ENCODE results near the gene PRDM15. TPM values are rescaled to one million over a fixed set of nuclear protein-coding genes. Genes with fewer than 3 reads are reported as not detected.
A peak's percentile ranks its signal among the peaks of the same experiment; 100 is the strongest.

The PRDM15 gene
- total RNA-seq, 2 experiments from 2014 or later, result 13.2 to 14.5 TPM

DNA sequence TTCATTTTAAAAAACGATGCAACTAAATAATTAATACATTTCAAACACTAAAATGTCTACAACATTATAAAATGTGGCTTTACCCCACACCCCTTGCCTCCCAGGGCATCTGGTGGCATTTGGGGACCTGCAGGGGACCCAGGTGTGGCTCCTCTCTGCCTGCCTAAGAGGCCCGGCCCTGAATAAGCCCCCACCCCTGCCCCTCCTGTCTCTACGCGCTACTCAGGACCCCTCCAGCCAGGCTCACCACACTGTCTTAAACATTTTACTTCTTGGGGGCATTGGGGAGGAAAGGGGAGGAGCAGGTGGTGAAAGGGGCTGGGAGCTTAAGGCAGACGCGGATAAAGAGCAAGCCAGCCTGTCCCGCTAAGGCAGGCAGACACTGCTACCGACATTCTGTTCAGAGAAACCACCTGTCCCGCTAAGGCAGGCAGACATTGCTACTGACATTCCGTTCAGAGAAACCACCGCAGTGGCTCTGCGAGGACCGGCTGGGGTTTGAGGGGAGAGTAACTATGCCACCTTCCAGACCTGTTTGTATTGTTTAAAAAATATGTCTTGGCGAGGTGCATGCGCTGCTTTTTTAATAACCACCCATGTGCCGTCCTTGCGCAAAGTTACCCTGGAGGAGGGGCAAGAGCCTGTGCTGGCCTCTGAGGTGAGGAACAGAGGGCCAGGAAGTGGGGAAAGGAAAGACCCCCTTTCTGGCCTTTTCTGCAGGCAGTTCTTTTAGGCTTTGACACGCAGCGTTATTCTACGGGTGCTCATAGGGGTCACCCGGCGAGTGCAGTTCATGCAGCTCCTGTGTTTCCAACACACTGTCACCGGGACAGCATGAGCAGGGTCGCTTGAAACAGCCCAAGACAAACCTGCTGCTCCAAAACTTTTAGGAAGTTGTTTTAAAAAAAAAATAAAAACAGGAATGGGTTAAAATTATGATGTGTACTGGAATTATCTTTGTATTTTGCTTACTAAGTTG lies 61.0 kb downstream of the PRDM15 start:
- TF ChIP-seq, protein P1, sequence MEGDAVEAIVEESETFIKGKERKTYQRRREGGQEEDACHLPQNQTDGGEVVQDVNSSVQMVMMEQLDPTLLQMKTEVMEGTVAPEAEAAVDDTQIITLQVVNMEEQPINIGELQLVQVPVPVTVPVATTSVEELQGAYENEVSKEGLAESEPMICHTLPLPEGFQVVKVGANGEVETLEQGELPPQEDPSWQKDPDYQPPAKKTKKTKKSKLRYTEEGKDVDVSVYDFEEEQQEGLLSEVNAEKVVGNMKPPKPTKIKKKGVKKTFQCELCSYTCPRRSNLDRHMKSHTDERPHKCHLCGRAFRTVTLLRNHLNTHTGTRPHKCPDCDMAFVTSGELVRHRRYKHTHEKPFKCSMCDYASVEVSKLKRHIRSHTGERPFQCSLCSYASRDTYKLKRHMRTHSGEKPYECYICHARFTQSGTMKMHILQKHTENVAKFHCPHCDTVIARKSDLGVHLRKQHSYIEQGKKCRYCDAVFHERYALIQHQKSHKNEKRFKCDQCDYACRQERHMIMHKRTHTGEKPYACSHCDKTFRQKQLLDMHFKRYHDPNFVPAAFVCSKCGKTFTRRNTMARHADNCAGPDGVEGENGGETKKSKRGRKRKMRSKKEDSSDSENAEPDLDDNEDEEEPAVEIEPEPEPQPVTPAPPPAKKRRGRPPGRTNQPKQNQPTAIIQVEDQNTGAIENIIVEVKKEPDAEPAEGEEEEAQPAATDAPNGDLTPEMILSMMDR (IDR thresholded peaks at IDR 0.05), result no peak
- H3K4me3 Mint-ChIP-seq, result no peak overlapping the region
- ATAC-seq, result no peak
- ChIA-PET POLR2A (no interaction called here), CTCF (interaction anchor here (0.9 to 3.4 kb wide), 7 partner anchors 10 to 302 kb away, joined by 3 to 40 read pairs (median 5); no protein-coding TSS in a partner anchor)
- H3K9me3 Mint-ChIP-seq, result no peaks in the 10 kb centered on the region
- DNase-seq, result no peak
- H3K27ac Mint-ChIP-seq, result no peak overlapping the region
- peaks cover 6% of the 10 kb centered on the region for H3K4me1 Mint-ChIP-seq (ENCODE audit: low read depth)
- H3K36me3 Mint-ChIP-seq (ENCODE audit: low read depth), result peaks cover 14% of the 10 kb centered on the region
- intact Hi-C loops (cut with micrococcal nuclease), result no loop called here
- H3K27me3 Mint-ChIP-seq, result no peaks in the 10 kb centered on the region

DNA sequence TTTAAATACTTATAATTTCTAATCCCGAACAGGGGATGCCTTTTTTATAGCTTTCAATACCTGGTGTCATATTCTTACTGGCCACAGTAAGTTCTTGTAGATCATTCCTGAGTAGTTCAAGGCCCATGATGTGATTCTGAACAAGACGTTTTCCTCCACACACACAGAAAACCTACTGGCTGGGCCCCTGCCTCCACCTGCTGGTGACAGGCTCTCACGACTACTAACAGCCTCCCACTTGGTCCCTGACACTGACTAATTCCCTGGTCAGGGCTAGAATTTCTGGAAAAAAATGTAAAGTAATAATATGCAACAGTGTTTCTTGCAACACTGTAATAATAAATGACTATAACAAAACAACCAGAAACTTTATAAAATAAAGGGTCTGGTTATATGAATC lies 61.9 kb downstream of the PRDM15 start:
- POLR2A ChIA-PET, result no interaction called here
- Mint-ChIP-seq H3K9me3 (no peaks in the 10 kb centered on the region), H3K27ac (no peak overlapping the region), H3K27me3 (no peaks in the 10 kb centered on the region), H3K4me3 (no peak overlapping the region), H3K4me1 (ENCODE audit: low read depth) (peaks cover 6% of the 10 kb centered on the region), H3K36me3 (ENCODE audit: low read depth) (peaks cover 13% of the 10 kb centered on the region)
- TF ChIP-seq, protein P1 (IDR thresholded peaks at IDR 0.05), result no peak
- ATAC-seq (peak; percentile 47), DNase-seq (peak; percentile 51)
- intact Hi-C loops (cut with micrococcal nuclease), result no loop called here
- CTCF ChIA-PET, result interaction anchor here (0.6 to 3.4 kb wide), 32 partner anchors 8 to 309 kb away, joined by 3 to 40 read pairs (median 4); no protein-coding TSS in a partner anchor

DNA sequence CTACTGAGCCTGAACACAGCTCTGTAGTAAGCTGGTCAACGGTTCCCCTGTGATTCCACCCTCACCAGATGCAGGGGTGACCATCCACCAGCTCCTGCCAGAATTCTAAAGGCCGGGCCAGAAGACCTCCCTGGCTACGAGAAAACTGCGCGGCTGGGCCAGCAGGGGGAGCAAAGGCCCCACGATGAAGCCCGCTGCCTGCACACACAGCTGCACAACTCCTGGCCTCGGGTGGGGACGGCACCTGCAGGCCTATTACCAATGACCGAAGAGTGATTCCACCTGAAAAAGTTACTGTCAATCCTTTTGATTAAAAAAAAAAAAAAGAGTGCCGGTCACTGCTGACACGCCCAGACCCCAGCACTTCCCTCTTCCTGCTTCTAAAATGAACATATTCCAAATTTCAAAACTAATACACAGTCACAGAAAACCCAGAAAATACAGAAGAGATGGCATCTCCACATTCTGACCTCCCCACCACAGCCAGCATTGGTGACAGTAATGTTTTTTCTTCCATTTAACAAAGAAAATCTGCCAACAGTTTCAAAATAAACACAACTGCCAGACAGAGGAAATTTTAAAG lies 62.5 kb downstream of the PRDM15 start:
- H3K36me3 Mint-ChIP-seq (ENCODE audit: low read depth), result peaks cover 14% of the 10 kb centered on the region
- intact Hi-C loops (cut with micrococcal nuclease), result loop anchor here (1.0 kb wide), 1 partner anchor 301 kb away; no protein-coding TSS in a partner anchor
- TF ChIP-seq, protein P1 (IDR thresholded peaks at IDR 0.05), result peak; percentile 67
- POLR2A ChIA-PET, result no interaction called here
- H3K9me3 Mint-ChIP-seq, result no peaks in the 10 kb centered on the region
- no peaks in the 10 kb centered on the region for H3K27me3 Mint-ChIP-seq
- H3K4me3 Mint-ChIP-seq, result no peak overlapping the region
- DNase-seq, result peak; percentile 67
- peak; percentile 90 for ATAC-seq
- CTCF ChIA-PET, result interaction anchor here (0.6 to 3.4 kb wide), 37 partner anchors 9 to 310 kb away, joined by 3 to 40 read pairs (median 4); no protein-coding TSS in a partner anchor
- H3K27ac Mint-ChIP-seq, result no peak overlapping the region
- peaks cover 6% of the 10 kb centered on the region for H3K4me1 Mint-ChIP-seq (ENCODE audit: low read depth)

DNA sequence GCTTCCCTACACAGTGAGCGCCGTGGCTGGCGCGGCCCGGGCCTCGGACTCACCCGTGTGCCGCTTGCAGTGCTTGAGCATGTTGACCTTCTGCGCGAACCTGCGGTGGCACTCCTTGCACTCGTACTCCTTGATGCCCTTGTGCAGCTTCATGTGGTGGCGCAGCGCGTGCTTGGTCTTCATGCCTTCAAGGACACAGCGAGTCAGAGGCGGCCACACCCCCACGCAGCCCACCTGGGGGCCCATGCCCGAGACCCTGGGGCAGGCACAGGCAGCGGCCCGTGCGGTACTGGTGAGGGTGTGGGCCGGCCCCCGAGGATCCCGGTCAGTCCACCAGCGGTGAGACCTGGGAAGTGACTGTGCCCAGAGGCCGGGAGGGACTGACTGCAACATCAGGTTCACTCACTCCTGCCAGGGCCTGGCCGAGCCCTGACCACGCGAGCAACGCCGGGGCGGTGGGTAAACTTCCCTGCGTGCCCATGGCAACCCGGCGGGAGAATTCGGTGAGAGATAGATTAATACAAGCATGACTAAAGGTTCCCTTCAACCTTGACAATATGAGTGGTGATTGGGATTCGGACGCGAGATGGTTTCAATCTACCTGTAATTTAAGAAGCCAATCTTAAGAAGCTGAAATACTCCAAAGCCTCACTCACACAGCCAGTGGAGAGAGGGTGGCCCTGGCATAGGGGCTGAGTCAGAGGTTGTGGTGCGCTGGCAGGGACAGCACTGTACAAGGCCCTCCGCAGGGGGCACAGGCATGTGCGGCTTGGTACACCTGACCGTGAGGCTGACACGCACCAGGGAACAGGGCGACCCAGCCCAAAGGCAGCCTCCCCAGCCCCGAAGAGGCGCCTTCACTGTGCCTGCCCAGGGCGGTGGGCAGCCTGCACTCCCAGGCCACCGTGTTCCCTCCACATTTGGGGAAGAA lies 63.2 kb downstream of the PRDM15 start:
- POLR2A ChIA-PET, result no interaction called here
- no peak overlapping the region for H3K4me3 Mint-ChIP-seq

More for the DNA sequence above, 63.2 kb downstream of the PRDM15 start:
- peaks cover 6% of the 10 kb centered on the region for H3K4me1 Mint-ChIP-seq (ENCODE audit: low read depth)
- peaks cover 15% of the 10 kb centered on the region for H3K36me3 Mint-ChIP-seq (ENCODE audit: low read depth)
- TF ChIP-seq, protein P1 (IDR thresholded peaks at IDR 0.05), result no peak
- H3K27ac Mint-ChIP-seq, result no peak overlapping the region
- intact Hi-C loops (cut with micrococcal nuclease), result loop anchor here (1.0 kb wide), 1 partner anchor 301 kb away; no protein-coding TSS in a partner anchor
- H3K27me3 Mint-ChIP-seq, result no peaks in the 10 kb centered on the region
- CTCF ChIA-PET, result interaction anchor here (0.6 to 3.4 kb wide), 27 partner anchors 21 to 309 kb away, joined by 3 to 40 read pairs (median 4); no protein-coding TSS in a partner anchor
- no peak for DNase-seq
- H3K9me3 Mint-ChIP-seq, result no peaks in the 10 kb centered on the region
- no peak for ATAC-seq
